ENCODE data around the gene TCHHL1. TPM values are rescaled to one million over a fixed set of nuclear protein-coding genes. Genes with fewer than 3 reads are reported as not detected.

TCHHL1 gene
- total RNA-seq, 4 donors from 2014 or later: not detected

- H3K4me3 ChIP-seq: peak overlapping the region; percentile 52 to 58 (median 54)
- H3K36me3 ChIP-seq: no peaks in the 10 kb centered on the region
- TF ChIP-seq POLR2A (IDR thresholded peaks at IDR 0.05; ENCODE audit: low read depth) (no peak), CTCF (IDR thresholded peaks at IDR 0.05) (no peak), POLR2AphosphoS5 (IDR thresholded peaks at IDR 0.05) (no peak), EP300 (IDR thresholded peaks at IDR 0.05) (no peak)
- no peak overlapping the region for H3K27ac ChIP-seq (replicated peaks in 1 of 4)
- under 1% methylated on average over 44 of the region's 44 CpGs for WGBS
- no peak for DNase-seq (ENCODE audit: extremely low spot score)
- intact Hi-C loops (cut with DNase I): no loop called here
- H3K27me3 ChIP-seq: peaks cover 0 to 100% (median 67%) of the 10 kb centered on the region in 4 donors
- peaks cover 0 to 20% (median 16%) of the 10 kb centered on the region in 4 donors for H3K9me3 ChIP-seq
- H3K4me1 ChIP-seq: peaks cover 38 to 58% (median 56%) of the 10 kb centered on the region in 4 donors
Measured at GRCh38 chr1:152111515-152111968, 22.7 kb upstream of the TCHHL1 start.

- intact Hi-C loops (cut with DNase I): no loop called here
- DNase-seq (ENCODE audit: extremely low spot score): no peak
- under 1% methylated on average over 60 of the region's 60 CpGs for WGBS
Measured at GRCh38 chr1:152110860-152111514, 22.1 kb upstream of the TCHHL1 start.

GRCh38 chr1:152110365-152110859 is 21.5 kb upstream of the TCHHL1 start:
- Histone ChIP-seq H3K4me3 (peak overlapping the region; percentile 52 to 58 (median 54)), H3K4me1 (peaks cover 38 to 58% (median 56%) of the 10 kb centered on the region in 4 donors), H3K9me3 (peaks cover 0 to 20% (median 16%) of the 10 kb centered on the region in 4 donors), H3K27me3 (peaks cover 0 to 99% (median 74%) of the 10 kb centered on the region in 4 donors), H3K36me3 (no peaks in the 10 kb centered on the region), H3K27ac (replicated peaks in 1 of 4) (no peak overlapping the region)
- TF ChIP-seq POLR2AphosphoS5 (IDR thresholded peaks at IDR 0.05) (no peak), POLR2A (IDR thresholded peaks at IDR 0.05; ENCODE audit: low read depth) (no peak), EP300 (IDR thresholded peaks at IDR 0.05) (no peak), CTCF (IDR thresholded peaks at IDR 0.05) (no peak)
- intact Hi-C loops (cut with DNase I): no loop called here
- WGBS: 3% methylated on average over 31 of the region's 31 CpGs
- DNase-seq (ENCODE audit: extremely low spot score): no peak

More at GRCh38 chr1:152110860-152111514, 22.1 kb upstream of the TCHHL1 start:
- peaks cover 0 to 100% (median 72%) of the 10 kb centered on the region in 4 donors for H3K27me3 ChIP-seq
- no peaks in the 10 kb centered on the region for H3K36me3 ChIP-seq
- H3K9me3 ChIP-seq: peaks cover 0 to 20% (median 16%) of the 10 kb centered on the region in 4 donors
- peaks cover 38 to 58% (median 56%) of the 10 kb centered on the region in 4 donors for H3K4me1 ChIP-seq
- peak overlapping the region; percentile 52 to 58 (median 54) for H3K4me3 ChIP-seq
- TF ChIP-seq POLR2AphosphoS5 (IDR thresholded peaks at IDR 0.05) (no peak), CTCF (IDR thresholded peaks at IDR 0.05) (no peak), POLR2A (IDR thresholded peaks at IDR 0.05; ENCODE audit: low read depth) (no peak), EP300 (IDR thresholded peaks at IDR 0.05) (no peak)
- H3K27ac ChIP-seq (replicated peaks in 1 of 4): no peak overlapping the region

- H3K9me3 ChIP-seq: peaks cover 0 to 20% (median 16%) of the 10 kb centered on the region in 4 donors
- H3K4me3 ChIP-seq: peak overlapping the region; percentile 52 to 58 (median 54)
- H3K27ac ChIP-seq (replicated peaks in 1 of 4): no peak overlapping the region
- H3K27me3 ChIP-seq: peaks cover 0 to 99% (median 76%) of the 10 kb centered on the region in 4 donors
- 10% methylated on average over 15 of the region's 15 CpGs for WGBS
- H3K4me1 ChIP-seq: peaks cover 38 to 58% (median 56%) of the 10 kb centered on the region in 4 donors
- no peak for DNase-seq (ENCODE audit: extremely low spot score)
- no peaks in the 10 kb centered on the region for H3K36me3 ChIP-seq
- TF ChIP-seq EP300 (IDR thresholded peaks at IDR 0.05) (no peak), POLR2AphosphoS5 (IDR thresholded peaks at IDR 0.05) (no peak), POLR2A (IDR thresholded peaks at IDR 0.05; ENCODE audit: low read depth) (no peak), CTCF (IDR thresholded peaks at IDR 0.05) (no peak)
- intact Hi-C loops (cut with DNase I): no loop called here
Measured at GRCh38 chr1:152109998-152110294, 21.1 kb upstream of the TCHHL1 start.

Data from esophagus muscularis mucosa (tissue), 4 donors.